Dedifferentiated amniotic fluid mesenchymal stem cell (primary cell): ENCODE measurements around the gene MTFR1L.

Experiments used
- DNase-seq: peaks from one replicate; pipeline ENCODE4 v3.0.0-alpha.2; 2016; ENCODE audit errors: extremely low spot score

MTFR1L gene

GRCh38 chr1:25807480-25808390 lies 12.0 kb upstream of the MTFR1L start:
- no peak for DNase-seq

- DNase-seq: no peak
Measured at GRCh38 chr1:25808481-25809244, 11.1 kb upstream of the MTFR1L start.

- DNase-seq: no peak
Measured at GRCh38 chr1:25809283-25809926, 10.3 kb upstream of the MTFR1L start.

GRCh38 chr1:25809929-25810328 lies 9.8 kb upstream of the MTFR1L start:
- DNase-seq: no peak

- DNase-seq: no peak
Measured at GRCh38 chr1:25810341-25811299, 9.1 kb upstream of the MTFR1L start.

GRCh38 chr1:25811384-25812082 lies 8.2 kb upstream of the MTFR1L start:
- DNase-seq: no peak

- no peak for DNase-seq
Measured at GRCh38 chr1:25813071-25813733, 6.6 kb upstream of the MTFR1L start.

- DNase-seq: no peak
Measured at GRCh38 chr1:25813734-25814471, 5.9 kb upstream of the MTFR1L start.

- no peak for DNase-seq
Measured at GRCh38 chr1:25814549-25815087, 5.1 kb upstream of the MTFR1L start.

GRCh38 chr1:25815208-25816111 lies 4.3 kb upstream of the MTFR1L start:
- DNase-seq: no peak

GRCh38 chr1:25816112-25816718 lies 3.5 kb upstream of the MTFR1L start:
- DNase-seq: no peak

GRCh38 chr1:25817840-25818501 lies 1.8 kb upstream of the MTFR1L start:
- no peak for DNase-seq

- no peak for DNase-seq
Measured at GRCh38 chr1:25818569-25818968, 1.2 kb upstream of the MTFR1L start.

GRCh38 chr1:25820247-25821111 lies 725 bp downstream of the MTFR1L start:
- DNase-seq: peak; percentile 34

GRCh38 chr1:25821112-25821476 lies 1.3 kb downstream of the MTFR1L start:
- DNase-seq: no peak

GRCh38 chr1:25821630-25822091 lies 1.9 kb downstream of the MTFR1L start:
- DNase-seq: no peak
